Duodenal mucosa (tissue), 2 donors: Measurements from ENCODE around the gene PRKAR1B.

Experiments used
- H3K27ac ChIP-seq: one replicate; pipeline ENCODE4 v1.7.0; 2013; ENCODE audit warnings: low read depth, low read length
- H3K27me3 ChIP-seq, 2 donors: one replicate each; pipeline ENCODE4 v1.7.0; 2013; ENCODE audit warnings: low read length in 2 of 2, control low read depth in 1 of 2; ENCODE audit not compliant: insufficient read depth in 2 of 2, control insufficient read depth in 1 of 2
- H3K36me3 ChIP-seq, 2 donors: one replicate each; pipeline ENCODE4 v1.7.0; 2013; ENCODE audit warnings: low read length in 2 of 2, control low read depth in 1 of 2; ENCODE audit not compliant: insufficient read depth in 2 of 2, control insufficient read depth in 1 of 2
- H3K4me1 ChIP-seq, 2 donors: one replicate each; pipeline ENCODE4 v1.7.0; 2013; ENCODE audit warnings: low read length in 2 of 2, control low read depth in 1 of 2; ENCODE audit not compliant: insufficient read depth in 2 of 2, control insufficient read depth in 1 of 2
- H3K4me3 ChIP-seq, 2 donors: one replicate each; pipeline ENCODE4 v1.7.0; 2013; ENCODE audit warnings: low read length in 2 of 2, low read depth in 1 of 2
- H3K9ac ChIP-seq, 2 donors: one replicate each; pipeline ENCODE4 v1.7.0; 2013; ENCODE audit warnings: low read length in 2 of 2, low read depth in 1 of 2
- H3K9me3 ChIP-seq, 2 donors: one replicate each; pipeline ENCODE4 v1.7.0; 2013; ENCODE audit warnings: low read length in 2 of 2, control low read depth in 1 of 2; ENCODE audit not compliant: control insufficient read depth in 1 of 2

The PRKAR1B gene

GRCh38 chr7:627661-628401 lies 99.2 kb downstream of the PRKAR1B start:
- H3K27me3 ChIP-seq, result no peaks in the 10 kb centered on the region
- H3K36me3 ChIP-seq, result no peaks in the 10 kb centered on the region
- no peak overlapping the region for H3K4me3 ChIP-seq

GRCh38 chr7:625376-625971 lies 101.6 kb downstream of the PRKAR1B start:
- no peak overlapping the region for H3K4me3 ChIP-seq
- no peaks in the 10 kb centered on the region for H3K4me1 ChIP-seq
- H3K9me3 ChIP-seq, result peaks cover 10 to 12% of the 10 kb centered on the region in 2 donors

More at GRCh38 chr7:627661-628401, 99.2 kb downstream of the PRKAR1B start:
- Histone ChIP-seq H3K9me3 (no peaks in the 10 kb centered on the region), H3K4me1 (no peaks in the 10 kb centered on the region), H3K9ac (no peak overlapping the region), H3K27ac (no peak overlapping the region)

GRCh38 chr7:623464-623863 lies 103.6 kb downstream of the PRKAR1B start:
- H3K9ac ChIP-seq, result no peak overlapping the region
- peaks cover 14 to 16% of the 10 kb centered on the region in 2 donors for H3K9me3 ChIP-seq
- no peak overlapping the region for H3K4me3 ChIP-seq
- no peak overlapping the region for H3K27ac ChIP-seq
- H3K4me1 ChIP-seq, result peaks cover 10 to 11% of the 10 kb centered on the region in 2 donors
- H3K36me3 ChIP-seq, result no peaks in the 10 kb centered on the region
- no peaks in the 10 kb centered on the region for H3K27me3 ChIP-seq

More at GRCh38 chr7:625376-625971, 101.6 kb downstream of the PRKAR1B start:
- no peaks in the 10 kb centered on the region for H3K36me3 ChIP-seq
- H3K27me3 ChIP-seq, result no peaks in the 10 kb centered on the region
- H3K9ac ChIP-seq, result no peak overlapping the region
- no peak overlapping the region for H3K27ac ChIP-seq

GRCh38 chr7:621572-622285 lies 105.4 kb downstream of the PRKAR1B start:
- no peaks in the 10 kb centered on the region for H3K27me3 ChIP-seq
- no peak overlapping the region for H3K4me3 ChIP-seq
- H3K9me3 ChIP-seq, result peaks cover 14 to 16% of the 10 kb centered on the region in 2 donors
- no peak overlapping the region for H3K27ac ChIP-seq
- peaks cover 22 to 23% of the 10 kb centered on the region in 2 donors for H3K4me1 ChIP-seq
- no peaks in the 10 kb centered on the region for H3K36me3 ChIP-seq
- H3K9ac ChIP-seq, result no peak overlapping the region

GRCh38 chr7:620885-621284 lies 106.2 kb downstream of the PRKAR1B start:
- no peak overlapping the region for H3K27ac ChIP-seq
- H3K9me3 ChIP-seq, result peaks cover 14 to 16% of the 10 kb centered on the region in 2 donors

GRCh38 chr7:620056-620455 lies 107.0 kb downstream of the PRKAR1B start:
- Histone ChIP-seq H3K27ac (no peak overlapping the region), H3K27me3 (no peaks in the 10 kb centered on the region)

More at GRCh38 chr7:620885-621284, 106.2 kb downstream of the PRKAR1B start:
- Histone ChIP-seq H3K4me1 (peaks cover 22 to 23% of the 10 kb centered on the region in 2 donors), H3K27me3 (no peaks in the 10 kb centered on the region), H3K36me3 (no peaks in the 10 kb centered on the region), H3K9ac (no peak overlapping the region), H3K4me3 (no peak overlapping the region)

GRCh38 chr7:619368-619840 lies 107.7 kb downstream of the PRKAR1B start:
- no peak overlapping the region for H3K27ac ChIP-seq

More at GRCh38 chr7:620056-620455, 107.0 kb downstream of the PRKAR1B start:
- no peak overlapping the region for H3K4me3 ChIP-seq
- H3K4me1 ChIP-seq, result peaks cover 22 to 23% of the 10 kb centered on the region in 2 donors
- peaks cover 14 to 16% of the 10 kb centered on the region in 2 donors for H3K9me3 ChIP-seq
- no peaks in the 10 kb centered on the region for H3K36me3 ChIP-seq
- H3K9ac ChIP-seq, result no peak overlapping the region

GRCh38 chr7:618539-619367 lies 108.3 kb downstream of the PRKAR1B start:
- Histone ChIP-seq H3K9ac (peak overlapping the region in 1 of 2 donors; percentile 17), H3K27ac (peak overlapping the region; percentile 67), H3K4me3 (peak overlapping the region; percentile 50 to 65), H3K4me1 (peaks cover 22 to 23% of the 10 kb centered on the region in 2 donors), H3K36me3 (no peaks in the 10 kb centered on the region), H3K9me3 (peaks cover 14 to 16% of the 10 kb centered on the region in 2 donors), H3K27me3 (no peaks in the 10 kb centered on the region)

More at GRCh38 chr7:619368-619840, 107.7 kb downstream of the PRKAR1B start:
- H3K27me3 ChIP-seq, result no peaks in the 10 kb centered on the region
- peaks cover 22 to 23% of the 10 kb centered on the region in 2 donors for H3K4me1 ChIP-seq
- H3K9me3 ChIP-seq, result peaks cover 14 to 16% of the 10 kb centered on the region in 2 donors
- H3K9ac ChIP-seq, result peak overlapping the region in 1 of 2 donors; percentile 4
- H3K4me3 ChIP-seq, result no peak overlapping the region
- no peaks in the 10 kb centered on the region for H3K36me3 ChIP-seq
